Left forelimb (tissue), 1 donor: ENCODE measurements around the gene GRIN3A.
"Not testable (repeated sequence)": the region's sequence is repeated elsewhere in the genome, so short reads cannot be mapped to it uniquely, and the experiment has no call there.

Source experiments
- DNase-seq: peaks from one replicate; pipeline ENCODE4 v3.0.0-alpha.2; 2018; ENCODE audit warnings: low spot score

Gene GRIN3A

GRCh38 chr9:101578378-101578777 lies 160.1 kb downstream of the GRIN3A start:
- DNase-seq, result no peak

- DNase-seq, result no peak
Measured at GRCh38 chr9:101574731-101575333, 163.6 kb downstream of the GRIN3A start.

GRCh38 chr9:101572316-101572715 lies 166.1 kb downstream of the GRIN3A start:
- DNase-seq, result no peak

GRCh38 chr9:101571114-101571513 lies 167.3 kb downstream of the GRIN3A start:
- no peak for DNase-seq

- no peak for DNase-seq
Measured at GRCh38 chr9:101569741-101570501, 168.5 kb downstream of the GRIN3A start.

GRCh38 chr9:101567725-101568350 lies 170.6 kb downstream of the GRIN3A start:
- no peak for DNase-seq

GRCh38 chr9:101566904-101567724 lies 171.3 kb downstream of the GRIN3A start:
- DNase-seq, result no peak

GRCh38 chr9:101564252-101564651 lies 174.2 kb downstream of the GRIN3A start:
- DNase-seq, result no peak

- DNase-seq, result no peak
Measured at GRCh38 chr9:101562966-101563365, 175.5 kb downstream of the GRIN3A start.

GRCh38 chr9:101561740-101562139 lies 176.7 kb downstream of the GRIN3A start:
- DNase-seq, result no peak

- not testable (repeated sequence) for DNase-seq
Measured at GRCh38 chr9:101549472-101550098, 188.9 kb downstream of the GRIN3A start.

GRCh38 chr9:101543098-101543735 lies 195.2 kb downstream of the GRIN3A start:
- DNase-seq, result no peak

- DNase-seq, result no peak
Measured at GRCh38 chr9:101540069-101540468, 198.4 kb downstream of the GRIN3A start.

- no peak for DNase-seq
Measured at GRCh38 chr9:101536938-101537337, 201.5 kb downstream of the GRIN3A start.

GRCh38 chr9:101536351-101536750 lies 202.1 kb downstream of the GRIN3A start:
- DNase-seq, result no peak

GRCh38 chr9:101533334-101534204 lies 204.9 kb downstream of the GRIN3A start, which contains the start of gene RNF20:
RNF20 (plus strand) TSS chr9:101533853; CDS start chr9:101535424, 1,571 bp downstream.
- DNase-seq, result peak; percentile 99

GRCh38 chr9:101530076-101530711 lies 208.3 kb downstream of the GRIN3A start:
- DNase-seq, result no peak

GRCh38 chr9:101528015-101528414 lies 210.4 kb downstream of the GRIN3A start:
- no peak for DNase-seq

- DNase-seq, result no peak
Measured at GRCh38 chr9:101527066-101527465, 211.4 kb downstream of the GRIN3A start.

GRCh38 chr9:101524371-101524770 lies 214.1 kb downstream of the GRIN3A start:
- DNase-seq, result no peak
